Esophagus squamous epithelium (tissue), 5 donors: Measurements from ENCODE around the gene MSX2. TPM values are rescaled to one million over a fixed set of nuclear protein-coding genes. Genes with fewer than 3 reads are reported as not detected.

Experiments
- DNase-seq: peaks from one replicate; lab custom pipeline; 2025; lab: John Stamatoyannopoulos, UW
- H3K27ac ChIP-seq, 4 donors: fragments of 200-600 bp; sonication (generic); one replicate each; pipeline ENCODE4 v1.5.1; 2016 to 2019; ENCODE audit warnings: mild to moderate bottlenecking in 1 of 4
- H3K27me3 ChIP-seq, 4 donors: fragments of 200-600 bp; sonication (generic); 1 replicate in 3 of 4; 2 replicates in 1 of 4; pipeline versions ENCODE4 v1.5.1 to v1.6.0; 2017 to 2021; ENCODE audit warnings: antibody characterized with exemption in 1 of 4
- H3K36me3 ChIP-seq, 3 donors: fragments of 200-600 bp; sonication (generic); one replicate each; pipeline ENCODE4 v1.5.1; 2016 to 2019
- H3K4me1 ChIP-seq, 3 donors: fragments of 200-600 bp; sonication (generic); one replicate each; pipeline ENCODE4 v1.5.1; 2017 to 2019
- H3K4me3 ChIP-seq, 4 donors: fragments of 200-600 bp; sonication (generic); 1 replicate in 3 of 4; 2 replicates in 1 of 4; pipeline ENCODE4 v1.5.1; 2016 to 2019; ENCODE audit warnings: mild to moderate bottlenecking in 2 of 4, moderate library complexity in 1 of 4
- H3K9me3 ChIP-seq, 3 donors: fragments of 200-600 bp; sonication (generic); one replicate each; pipeline ENCODE4 v1.5.1; 2016 to 2019
- CTCF ChIP-seq, 6 experiments: fragments of 450-650 bp in 4 of 6; fragments of 200-600 bp in 2 of 6; sonication (generic) in 2 of 6; IDR thresholded peaks; one replicate each; pipeline ENCODE4 v1.5.1; 2016 to 2019; ENCODE audit warnings: antibody characterized with exemption in 6 of 6, mild to moderate bottlenecking in 4 of 6, moderate library complexity in 4 of 6
- POLR2A ChIP-seq, 4 donors: fragments of 450-650 bp; IDR thresholded peaks; one replicate each; pipeline ENCODE4 v1.6.1; 2017; ENCODE audit warnings: antibody characterized with exemption in 4 of 4, mild to moderate bottlenecking in 4 of 4, moderate library complexity in 3 of 4
- WGBS, 2 donors: methylation state at CpG; one replicate each; pipeline ENCODE4 v1.1.5; 2018; 5-methylcytosine and 5-hydroxymethylcytosine counted together
- intact Hi-C: fragments of 100-400 bp; cut with DNase I; formaldehyde crosslinking; loops from one replicate; pipeline ENCODE4 v1.15.0; 2022
- total RNA-seq, 4 donors: library from RNA; depleted of rRNA; stranded (reverse); fragments of >200 nt; gene quantifications; one replicate each; pipeline ENCODE4 v1.1.0, GENCODE V29; 2016
- donor health status: DM: yes; HTN: yes; CAD: no.

The MSX2 gene
- total RNA-seq, 4 donors from 2014 or later = 0.19 to 2.5 (median 1.6) TPM; not detected in 1

- intact Hi-C loops = no loop called here
- Histone ChIP-seq H3K9me3 (no peaks in the 10 kb centered on the region), H3K4me1 (no peaks in the 10 kb centered on the region), H3K27me3 (peaks cover 0 to 21% (median 0%) of the 10 kb centered on the region in 4 donors), H3K4me3 (no peak overlapping the region), H3K27ac (no peak overlapping the region), H3K36me3 (no peaks in the 10 kb centered on the region)
- no peak for DNase-seq
- 59 to 73% methylated on average over 5 to 6 of the region's 10 CpGs for WGBS, 2 donors
- no peak for TF ChIP-seq CTCF (IDR thresholded peaks at IDR 0.05)
- no peak for TF ChIP-seq POLR2A (IDR thresholded peaks at IDR 0.05)
Measured at GRCh38 chr5:174764309-174764708, 39.9 kb downstream of the MSX2 start.

- no peak overlapping the region for H3K4me3 ChIP-seq
- TF ChIP-seq POLR2A (IDR thresholded peaks at IDR 0.05) = no peak
- TF ChIP-seq CTCF (IDR thresholded peaks at IDR 0.05) = no peak
- intact Hi-C loops = no loop called here
- H3K27ac ChIP-seq = no peak overlapping the region
- DNase-seq = no peak
- H3K36me3 ChIP-seq = no peaks in the 10 kb centered on the region
- 84 to 88% methylated on average over 18 of the region's 18 CpGs for WGBS, 2 donors
- H3K27me3 ChIP-seq = peaks cover 0 to 20% (median 0%) of the 10 kb centered on the region in 4 donors
- H3K4me1 ChIP-seq = no peaks in the 10 kb centered on the region
- H3K9me3 ChIP-seq = no peaks in the 10 kb centered on the region
Measured at GRCh38 chr5:174765540-174765939, 41.2 kb downstream of the MSX2 start.

GRCh38 chr5:174767670-174768069 lies 43.3 kb downstream of the MSX2 start:
- DNase-seq = no peak
- WGBS, 2 donors = 30 to 55% methylated on average over 3 to 4 of the region's 4 CpGs
- Histone ChIP-seq H3K4me1 (no peaks in the 10 kb centered on the region), H3K27me3 (peaks cover 0 to 39% (median 0%) of the 10 kb centered on the region in 4 donors), H3K36me3 (no peaks in the 10 kb centered on the region), H3K4me3 (no peak overlapping the region), H3K27ac (no peak overlapping the region), H3K9me3 (no peaks in the 10 kb centered on the region)
- TF ChIP-seq CTCF (IDR thresholded peaks at IDR 0.05) (no peak), POLR2A (IDR thresholded peaks at IDR 0.05) (no peak)
- intact Hi-C loops = no loop called here

GRCh38 chr5:174769005-174769404 lies 44.6 kb downstream of the MSX2 start:
- H3K9me3 ChIP-seq = no peaks in the 10 kb centered on the region
- peaks cover 0 to 49% (median 0%) of the 10 kb centered on the region in 4 donors for H3K27me3 ChIP-seq
- DNase-seq = no peak
- no peak overlapping the region for H3K4me3 ChIP-seq
- no peaks in the 10 kb centered on the region for H3K36me3 ChIP-seq
- no peaks in the 10 kb centered on the region for H3K4me1 ChIP-seq
- H3K27ac ChIP-seq = no peak overlapping the region
- TF ChIP-seq POLR2A (IDR thresholded peaks at IDR 0.05) (no peak), CTCF (IDR thresholded peaks at IDR 0.05) (no peak)
- intact Hi-C loops = no loop called here
- WGBS, 2 donors = 82 to 85% methylated on average over 4 of the region's 4 CpGs

GRCh38 chr5:174773371-174773770 lies 49.0 kb downstream of the MSX2 start:
- no peak overlapping the region for H3K4me3 ChIP-seq
- no peaks in the 10 kb centered on the region for H3K9me3 ChIP-seq
- no peak overlapping the region for H3K27ac ChIP-seq
- no peaks in the 10 kb centered on the region for H3K4me1 ChIP-seq
- WGBS, 2 donors = 85 to 90% methylated on average over 2 to 3 of the region's 3 CpGs
- H3K36me3 ChIP-seq = no peaks in the 10 kb centered on the region
- intact Hi-C loops = no loop called here
- TF ChIP-seq POLR2A (IDR thresholded peaks at IDR 0.05) (no peak), CTCF (IDR thresholded peaks at IDR 0.05) (no peak)
- peaks cover 0 to 56% (median 0%) of the 10 kb centered on the region in 4 donors for H3K27me3 ChIP-seq
- no peak for DNase-seq
